NB4 (cell line): ENCODE data around the gene LDLRAD2.

Source experiments
- MYC ChIP-seq: IDR thresholded peaks from 2 replicates; pipeline ENCODE4 v1.6.1; 2011; ENCODE audit warnings: low read depth, low read length
- POLR2A ChIP-seq: IDR thresholded peaks from 2 replicates; pipeline ENCODE4 v1.6.1; 2011; ENCODE audit warnings: mild to moderate bottlenecking; ENCODE audit not compliant: insufficient read length; ENCODE audit errors: extremely low read depth
- TF ChIP-seq, protein P1 (sequence below): IDR thresholded peaks from one replicate; pipeline ENCODE4 v1.5.1; 2012; ENCODE audit warnings: low read depth, low read length

DNA sequence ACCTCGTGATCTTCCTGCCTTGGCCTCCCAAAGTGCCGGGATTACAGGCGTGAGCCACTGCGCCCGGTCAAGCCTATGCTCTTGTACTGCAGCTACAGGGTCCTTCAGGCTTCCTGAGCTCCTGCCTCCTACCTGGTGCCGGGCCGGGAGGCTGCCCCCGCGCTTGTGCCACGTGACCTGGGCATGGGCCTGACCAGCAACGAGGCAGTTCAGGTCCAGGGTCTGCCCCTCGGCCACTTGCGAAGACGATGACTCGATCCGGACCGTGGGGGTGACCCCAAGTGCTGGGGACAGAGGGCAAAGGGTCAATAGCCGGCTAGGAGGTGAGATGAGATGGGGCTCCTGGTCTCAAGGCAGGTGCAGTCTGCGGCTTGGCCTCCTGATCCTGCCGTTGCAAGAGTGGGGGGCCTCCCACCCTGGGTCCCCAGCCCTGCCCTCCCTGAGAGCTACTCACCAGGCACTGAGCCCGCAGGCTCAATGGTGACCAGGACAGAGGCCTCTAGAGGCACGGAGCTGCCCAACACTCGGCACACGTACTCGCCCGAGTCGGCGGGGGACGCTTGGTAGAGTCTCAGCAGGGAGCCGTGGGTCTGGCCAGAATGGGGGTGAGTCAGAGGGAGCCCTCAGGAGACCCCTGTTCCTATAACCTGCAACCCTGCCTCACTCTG is 38.0 kb downstream of the LDLRAD2 start:
- TF ChIP-seq, protein P1, sequence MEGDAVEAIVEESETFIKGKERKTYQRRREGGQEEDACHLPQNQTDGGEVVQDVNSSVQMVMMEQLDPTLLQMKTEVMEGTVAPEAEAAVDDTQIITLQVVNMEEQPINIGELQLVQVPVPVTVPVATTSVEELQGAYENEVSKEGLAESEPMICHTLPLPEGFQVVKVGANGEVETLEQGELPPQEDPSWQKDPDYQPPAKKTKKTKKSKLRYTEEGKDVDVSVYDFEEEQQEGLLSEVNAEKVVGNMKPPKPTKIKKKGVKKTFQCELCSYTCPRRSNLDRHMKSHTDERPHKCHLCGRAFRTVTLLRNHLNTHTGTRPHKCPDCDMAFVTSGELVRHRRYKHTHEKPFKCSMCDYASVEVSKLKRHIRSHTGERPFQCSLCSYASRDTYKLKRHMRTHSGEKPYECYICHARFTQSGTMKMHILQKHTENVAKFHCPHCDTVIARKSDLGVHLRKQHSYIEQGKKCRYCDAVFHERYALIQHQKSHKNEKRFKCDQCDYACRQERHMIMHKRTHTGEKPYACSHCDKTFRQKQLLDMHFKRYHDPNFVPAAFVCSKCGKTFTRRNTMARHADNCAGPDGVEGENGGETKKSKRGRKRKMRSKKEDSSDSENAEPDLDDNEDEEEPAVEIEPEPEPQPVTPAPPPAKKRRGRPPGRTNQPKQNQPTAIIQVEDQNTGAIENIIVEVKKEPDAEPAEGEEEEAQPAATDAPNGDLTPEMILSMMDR: no peak
- TF ChIP-seq POLR2A (no peak), MYC (no peak)
